OCI-LY3 (cell line): Measurements from ENCODE around the gene FGGY.

Experiments used
- H2AFZ ChIP-seq: fragments of 200-600, 300-600 bp; shearing (Covaris generic); 2 replicates; pipeline ENCODE4 v1.6.0; 2014; ENCODE audit warnings: antibody characterized with exemption, low read depth, low read length
- H3K27ac ChIP-seq: fragments of 200-600, 300-600 bp; sonication (generic); 2 replicates; pipeline ENCODE4 v1.5.1; 2014; ENCODE audit warnings: mild to moderate bottlenecking, low read length, moderate library complexity, mixed read lengths
- H3K27me3 ChIP-seq: fragments of 200-600, 300-600 bp; sonication (generic); 2 replicates; pipeline ENCODE4 v1.6.1; 2014; ENCODE audit warnings: low read depth, low read length, mixed read lengths
- H3K36me3 ChIP-seq: fragments of 200-600, 300-600 bp; sonication (generic); replicated peaks from 2 replicates; pipeline ENCODE3; 2014; ENCODE audit warnings: low read depth, low read length, mixed read lengths
- H3K4me1 ChIP-seq: fragments of 300-600, 200-600 bp; sonication (generic); 2 replicates; pipeline ENCODE4 v1.6.1; 2014; ENCODE audit warnings: low read length, mixed read lengths
- H3K4me2 ChIP-seq: fragments of 200-600, 300-600 bp; sonication (generic); 2 replicates; pipeline ENCODE4 v1.6.1; 2014; ENCODE audit warnings: low read length, mixed read lengths
- H3K4me3 ChIP-seq: fragments of 300-600, 200-600 bp; sonication (generic); 2 replicates; pipeline ENCODE4 v1.5.1; 2014; ENCODE audit warnings: antibody characterized with exemption, mild to moderate bottlenecking, low read length, moderate library complexity
- H3K79me2 ChIP-seq: fragments of 300-600, 200-600 bp; shearing (Covaris generic); 2 replicates; pipeline ENCODE4 v1.6.1; 2014; ENCODE audit warnings: mild to moderate bottlenecking, low read length, mixed read lengths
- H3K9ac ChIP-seq: fragments of 300-600, 200-600 bp; shearing (Covaris generic); 2 replicates; pipeline ENCODE4 v1.6.0; 2014; ENCODE audit warnings: mild to moderate bottlenecking, low read length, moderate library complexity
- H3K9me3 ChIP-seq: fragments of 200-600, 300-600 bp; shearing (Covaris generic); 2 replicates; pipeline ENCODE4 v1.6.1; 2014; ENCODE audit warnings: low read length, mixed read lengths; ENCODE audit not compliant: insufficient read depth
- H4K20me1 ChIP-seq: fragments of 200-600, 300-600 bp; sonication (generic); 2 replicates; pipeline ENCODE4 v1.6.1; 2016; ENCODE audit warnings: low read length, mixed read lengths; ENCODE audit not compliant: insufficient read depth
- EZH2phosphoT487 ChIP-seq: fragments of 200-600 bp; shearing (Covaris generic); IDR thresholded peaks from 2 replicates; pipeline ENCODE4 v1.6.1; 2018; ENCODE audit warnings: antibody characterized with exemption, mixed run types, low read depth
- TF ChIP-seq, protein P1 (sequence below): fragments of 200-600, 300-600 bp; sonication (generic); IDR thresholded peaks from 2 replicates; pipeline ENCODE4 v1.5.1; 2014; ENCODE audit warnings: antibody characterized with exemption, low read length, low read depth

Gene FGGY

DNA sequence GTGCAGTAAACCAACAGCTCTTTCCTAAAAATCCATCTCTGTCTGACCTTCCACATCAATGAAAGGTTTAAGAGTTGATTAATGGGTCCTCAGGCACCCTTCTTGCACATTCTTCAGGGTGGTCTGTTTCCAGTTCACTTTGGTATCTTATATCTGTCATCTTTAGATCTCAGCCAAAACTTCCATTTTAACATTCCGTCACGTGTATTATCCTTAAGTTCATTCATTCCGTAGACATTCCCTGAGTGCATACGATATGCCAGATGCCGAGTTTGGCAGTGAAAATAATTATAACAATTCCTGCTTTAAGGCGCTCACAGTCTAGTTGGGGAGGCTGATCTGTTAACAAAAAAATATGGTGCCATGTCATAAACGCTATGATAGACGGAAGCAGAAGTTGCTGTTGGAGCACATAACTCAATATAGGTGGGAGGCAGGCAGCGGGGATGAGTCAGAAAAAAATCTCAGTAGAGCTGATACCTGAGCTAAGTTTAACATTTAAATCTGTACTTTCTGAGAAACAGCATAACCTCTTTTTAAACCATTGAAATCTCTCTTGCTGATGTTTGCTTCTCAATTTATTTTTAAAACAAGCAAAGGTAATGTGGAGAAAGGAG is 458.3 kb downstream of the FGGY start:
- Histone ChIP-seq H3K9ac (no peak overlapping the region), H3K79me2 (no peaks in the 10 kb centered on the region), H3K27ac (no peak overlapping the region), H3K27me3 (no peaks in the 10 kb centered on the region), H3K36me3 (no peaks in the 10 kb centered on the region), H3K9me3 (no peaks in the 10 kb centered on the region), H4K20me1 (no peaks in the 10 kb centered on the region), H3K4me1 (peaks cover 10% of the 10 kb centered on the region), H2AFZ (no peak overlapping the region), H3K4me3 (no peak overlapping the region), H3K4me2 (no peak overlapping the region)
- TF ChIP-seq, protein P1, sequence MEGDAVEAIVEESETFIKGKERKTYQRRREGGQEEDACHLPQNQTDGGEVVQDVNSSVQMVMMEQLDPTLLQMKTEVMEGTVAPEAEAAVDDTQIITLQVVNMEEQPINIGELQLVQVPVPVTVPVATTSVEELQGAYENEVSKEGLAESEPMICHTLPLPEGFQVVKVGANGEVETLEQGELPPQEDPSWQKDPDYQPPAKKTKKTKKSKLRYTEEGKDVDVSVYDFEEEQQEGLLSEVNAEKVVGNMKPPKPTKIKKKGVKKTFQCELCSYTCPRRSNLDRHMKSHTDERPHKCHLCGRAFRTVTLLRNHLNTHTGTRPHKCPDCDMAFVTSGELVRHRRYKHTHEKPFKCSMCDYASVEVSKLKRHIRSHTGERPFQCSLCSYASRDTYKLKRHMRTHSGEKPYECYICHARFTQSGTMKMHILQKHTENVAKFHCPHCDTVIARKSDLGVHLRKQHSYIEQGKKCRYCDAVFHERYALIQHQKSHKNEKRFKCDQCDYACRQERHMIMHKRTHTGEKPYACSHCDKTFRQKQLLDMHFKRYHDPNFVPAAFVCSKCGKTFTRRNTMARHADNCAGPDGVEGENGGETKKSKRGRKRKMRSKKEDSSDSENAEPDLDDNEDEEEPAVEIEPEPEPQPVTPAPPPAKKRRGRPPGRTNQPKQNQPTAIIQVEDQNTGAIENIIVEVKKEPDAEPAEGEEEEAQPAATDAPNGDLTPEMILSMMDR, result no peak
- TF ChIP-seq EZH2phosphoT487, result no peak

DNA sequence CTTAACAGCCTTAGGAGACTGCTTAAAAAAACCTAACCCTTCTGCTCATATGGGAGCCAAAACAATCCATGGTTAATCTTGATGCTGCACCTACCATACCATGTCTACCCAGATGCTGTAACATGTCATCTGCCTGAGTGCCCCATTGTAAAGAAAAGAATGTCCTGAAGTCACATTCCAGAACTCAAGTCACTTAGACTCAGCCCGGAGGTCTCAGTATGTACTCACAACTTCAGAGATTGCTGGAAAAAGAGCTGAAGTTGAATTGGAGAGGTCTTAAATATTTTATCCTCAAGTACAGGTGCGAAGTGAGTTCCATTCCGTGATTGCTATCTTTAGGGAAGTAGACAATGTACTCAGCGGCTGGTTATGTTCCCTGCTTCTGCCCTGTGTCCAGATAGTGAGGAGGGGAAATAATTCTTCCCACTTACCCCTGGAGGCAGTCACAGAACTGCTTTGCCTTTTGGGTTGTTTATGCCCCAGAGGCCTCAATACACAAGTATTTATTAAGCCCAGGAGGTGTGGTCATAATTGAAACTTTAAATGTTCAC is 460.4 kb downstream of the FGGY start:
- Histone ChIP-seq H3K4me2 (no peak overlapping the region), H3K79me2 (no peaks in the 10 kb centered on the region), H3K27me3 (no peaks in the 10 kb centered on the region), H3K9ac (no peak overlapping the region), H3K4me1 (peaks cover 3% of the 10 kb centered on the region; the same call in 1 of the 2 replicates), H3K9me3 (no peaks in the 10 kb centered on the region), H2AFZ (no peak overlapping the region), H4K20me1 (no peaks in the 10 kb centered on the region), H3K27ac (no peak overlapping the region), H3K36me3 (no peaks in the 10 kb centered on the region), H3K4me3 (no peak overlapping the region)
- TF ChIP-seq, protein P1, result no peak
- no peak for TF ChIP-seq EZH2phosphoT487

DNA sequence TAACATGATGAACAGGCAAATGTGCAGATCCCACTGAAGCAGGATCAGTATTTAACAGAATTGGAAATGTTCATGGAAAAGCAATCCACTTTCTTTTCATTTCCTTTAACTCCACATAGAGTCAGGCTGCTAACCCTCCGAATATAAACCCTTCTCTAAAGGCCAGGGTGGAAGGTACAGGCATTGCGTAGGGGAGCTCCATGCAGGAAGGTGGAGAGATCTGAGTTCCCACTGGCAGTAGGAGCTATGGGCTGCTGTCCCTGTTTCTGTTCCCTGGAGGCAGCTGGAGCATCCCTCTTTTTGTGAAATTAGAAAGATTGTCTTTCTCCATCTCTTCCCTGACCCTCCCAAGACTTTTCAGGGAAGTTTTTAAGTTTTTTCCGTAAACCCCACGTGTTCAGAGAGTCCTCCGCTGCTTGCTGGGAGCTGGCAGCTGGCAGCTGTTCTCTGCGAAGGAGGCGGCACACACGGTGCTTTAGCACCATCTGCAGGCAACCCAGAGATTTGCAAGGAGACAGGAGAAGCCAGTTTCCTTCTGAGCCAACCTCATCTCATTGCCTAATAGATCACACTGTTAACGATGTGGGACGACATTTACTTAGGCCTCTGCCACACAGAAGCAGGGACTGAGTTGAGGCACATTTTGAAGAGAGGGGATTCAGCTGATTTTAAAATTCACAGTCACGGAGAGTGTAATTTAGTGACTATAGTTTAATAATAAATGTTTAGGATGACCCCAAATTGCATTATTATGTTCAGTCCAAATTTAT is 462.4 kb downstream of the FGGY start:
- no peaks in the 10 kb centered on the region for H4K20me1 ChIP-seq
- H3K27ac ChIP-seq, result no peak overlapping the region
- peak overlapping the region; percentile 89 for H3K4me2 ChIP-seq
- peaks cover 3% of the 10 kb centered on the region; the same call in 1 of the 2 replicates for H3K4me1 ChIP-seq
- H3K79me2 ChIP-seq, result no peaks in the 10 kb centered on the region
- no peak for TF ChIP-seq EZH2phosphoT487
- TF ChIP-seq, protein P1, result peak; percentile 83
- H2AFZ ChIP-seq, result peak overlapping the region; percentile 86
- H3K36me3 ChIP-seq, result no peaks in the 10 kb centered on the region
- H3K9me3 ChIP-seq, result no peaks in the 10 kb centered on the region
- H3K9ac ChIP-seq, result peak overlapping the region; percentile 54; the same call in 1 of the 2 replicates
- H3K4me3 ChIP-seq, result peak overlapping the region; percentile 76
- H3K27me3 ChIP-seq, result no peaks in the 10 kb centered on the region

DNA sequence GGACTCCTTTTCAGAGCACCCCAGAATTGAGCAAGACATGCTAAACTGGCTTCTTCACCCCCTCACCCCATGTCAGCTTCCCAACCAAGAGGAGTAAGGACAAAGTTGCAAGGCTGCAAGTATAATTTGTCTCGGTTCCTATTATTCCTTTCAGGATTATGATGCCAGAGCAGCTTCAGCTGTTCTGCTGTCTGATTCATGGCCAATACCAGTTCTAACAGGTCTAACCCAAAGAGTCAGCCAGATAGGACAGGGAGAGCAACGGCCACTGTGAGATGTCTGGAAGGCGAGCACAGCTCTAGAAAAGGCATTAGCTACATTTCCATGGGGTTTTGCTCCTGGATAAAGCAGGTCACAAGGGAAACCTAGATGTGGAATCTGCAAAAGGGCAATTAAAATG is 464.5 kb downstream of the FGGY start:
- H4K20me1 ChIP-seq, result no peaks in the 10 kb centered on the region
- H3K79me2 ChIP-seq, result no peaks in the 10 kb centered on the region
- H3K27ac ChIP-seq, result no peak overlapping the region
- H2AFZ ChIP-seq, result no peak overlapping the region
- H3K27me3 ChIP-seq, result no peaks in the 10 kb centered on the region
- no peak overlapping the region for H3K4me2 ChIP-seq
- H3K9ac ChIP-seq, result no peak overlapping the region
- no peaks in the 10 kb centered on the region for H3K36me3 ChIP-seq
- H3K4me1 ChIP-seq, result peaks cover 3% of the 10 kb centered on the region; the same call in 1 of the 2 replicates
- no peak for TF ChIP-seq EZH2phosphoT487
- H3K9me3 ChIP-seq, result no peaks in the 10 kb centered on the region
- no peak overlapping the region for H3K4me3 ChIP-seq
